GM12872 (cell line): Measurements from ENCODE around the gene AP2B1.

ENCODE experiments used
- TF ChIP-seq, protein P1 (sequence below): IDR thresholded peaks from 3 replicates; pipeline ENCODE4 v1.5.1; 2011; ENCODE audit warnings: low read depth, mild to moderate bottlenecking, low read length, moderate library complexity; ENCODE audit not compliant: insufficient read depth

The AP2B1 gene

GRCh38 chr17:35545150-35545549 is 42.0 kb upstream of the AP2B1 start:
- TF ChIP-seq, protein P1, sequence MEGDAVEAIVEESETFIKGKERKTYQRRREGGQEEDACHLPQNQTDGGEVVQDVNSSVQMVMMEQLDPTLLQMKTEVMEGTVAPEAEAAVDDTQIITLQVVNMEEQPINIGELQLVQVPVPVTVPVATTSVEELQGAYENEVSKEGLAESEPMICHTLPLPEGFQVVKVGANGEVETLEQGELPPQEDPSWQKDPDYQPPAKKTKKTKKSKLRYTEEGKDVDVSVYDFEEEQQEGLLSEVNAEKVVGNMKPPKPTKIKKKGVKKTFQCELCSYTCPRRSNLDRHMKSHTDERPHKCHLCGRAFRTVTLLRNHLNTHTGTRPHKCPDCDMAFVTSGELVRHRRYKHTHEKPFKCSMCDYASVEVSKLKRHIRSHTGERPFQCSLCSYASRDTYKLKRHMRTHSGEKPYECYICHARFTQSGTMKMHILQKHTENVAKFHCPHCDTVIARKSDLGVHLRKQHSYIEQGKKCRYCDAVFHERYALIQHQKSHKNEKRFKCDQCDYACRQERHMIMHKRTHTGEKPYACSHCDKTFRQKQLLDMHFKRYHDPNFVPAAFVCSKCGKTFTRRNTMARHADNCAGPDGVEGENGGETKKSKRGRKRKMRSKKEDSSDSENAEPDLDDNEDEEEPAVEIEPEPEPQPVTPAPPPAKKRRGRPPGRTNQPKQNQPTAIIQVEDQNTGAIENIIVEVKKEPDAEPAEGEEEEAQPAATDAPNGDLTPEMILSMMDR, result no peak

DNA sequence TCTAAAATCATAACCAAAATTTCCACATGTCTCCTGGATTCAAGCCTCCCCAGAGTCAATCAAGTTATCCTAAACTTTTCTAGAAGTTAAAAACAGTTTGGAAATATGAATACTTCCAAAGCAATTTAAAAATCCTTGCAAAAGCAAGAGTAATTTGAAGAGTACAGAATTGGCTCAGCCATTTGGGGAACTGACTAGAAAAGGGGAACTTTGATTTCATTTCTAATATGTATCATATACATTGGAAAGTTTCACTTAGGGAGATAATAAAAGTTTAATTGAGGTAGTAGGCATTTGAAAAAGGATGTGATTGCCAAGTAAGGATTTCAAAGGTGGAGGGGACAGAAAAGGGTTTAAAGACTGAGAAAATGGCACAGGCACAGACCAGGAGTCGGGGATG is 40.6 kb upstream of the AP2B1 start:
- TF ChIP-seq, protein P1, result no peak

DNA sequence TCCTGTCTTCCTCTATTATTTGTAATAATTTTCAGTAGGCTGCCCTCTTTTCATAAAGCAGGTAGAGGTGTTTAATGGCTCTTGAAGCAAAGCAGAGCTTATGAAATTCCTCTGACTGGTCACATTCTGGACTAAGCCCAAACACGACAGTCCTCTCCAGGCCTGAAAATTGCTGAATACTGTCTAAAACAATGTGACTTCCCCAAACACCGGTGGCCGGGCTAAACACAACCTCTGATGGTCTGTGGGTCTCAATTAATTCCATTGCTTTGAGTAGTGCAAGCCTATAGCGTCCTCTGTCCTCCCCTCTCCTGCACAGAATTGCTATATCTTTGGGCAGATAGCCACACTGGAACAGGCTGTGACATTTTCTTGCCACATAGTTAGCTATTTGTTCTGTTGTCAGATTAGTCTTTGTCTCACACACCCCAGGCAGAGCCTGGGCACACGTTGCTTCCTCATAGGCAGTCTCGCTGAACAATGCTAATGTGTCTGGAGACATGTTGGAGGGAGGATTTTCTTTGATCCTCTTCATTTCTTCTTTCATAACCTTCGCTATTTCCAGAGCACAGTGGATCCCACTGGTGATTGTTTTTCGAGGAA is 38.8 kb upstream of the AP2B1 start:
- TF ChIP-seq, protein P1, result no peak

DNA sequence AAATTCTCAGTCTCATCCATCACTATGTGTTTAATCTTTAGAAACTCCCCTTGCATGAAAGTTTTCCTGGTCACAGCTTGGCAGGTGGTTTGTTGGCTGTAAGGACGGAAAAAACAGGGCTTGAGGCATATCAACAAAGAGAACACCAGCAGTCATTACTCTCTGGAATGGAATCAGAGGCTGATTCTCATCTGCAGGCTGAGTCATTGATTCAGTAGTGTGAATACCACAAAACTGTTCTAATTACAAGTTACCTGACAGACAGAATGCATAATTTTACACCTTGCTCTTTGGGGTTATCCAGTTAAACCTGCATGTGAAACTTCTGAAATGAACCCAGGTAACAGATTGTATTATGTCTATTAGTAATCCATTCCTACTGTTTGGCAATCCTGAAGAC is 38.1 kb upstream of the AP2B1 start:
- TF ChIP-seq, protein P1, result no peak

DNA sequence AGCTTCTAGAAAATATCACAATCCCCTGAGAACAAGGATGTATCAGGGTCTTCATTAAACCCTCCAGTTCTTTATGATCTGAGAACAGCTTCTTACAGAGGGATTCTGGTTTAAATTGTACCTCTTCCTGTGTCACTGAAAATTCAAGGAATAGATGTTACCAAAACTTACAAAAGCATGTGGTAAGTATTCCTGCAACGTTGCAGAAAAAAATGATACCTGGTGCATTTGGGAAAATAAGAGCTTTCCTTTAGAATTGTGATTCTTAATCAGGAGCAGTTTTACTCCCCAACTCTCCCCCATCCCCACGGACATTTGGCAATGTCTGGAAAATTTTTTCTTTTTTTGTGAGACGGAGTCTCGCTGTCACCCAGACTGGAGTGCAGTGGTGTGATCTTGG is 33.8 kb upstream of the AP2B1 start:
- TF ChIP-seq, protein P1, result no peak

DNA sequence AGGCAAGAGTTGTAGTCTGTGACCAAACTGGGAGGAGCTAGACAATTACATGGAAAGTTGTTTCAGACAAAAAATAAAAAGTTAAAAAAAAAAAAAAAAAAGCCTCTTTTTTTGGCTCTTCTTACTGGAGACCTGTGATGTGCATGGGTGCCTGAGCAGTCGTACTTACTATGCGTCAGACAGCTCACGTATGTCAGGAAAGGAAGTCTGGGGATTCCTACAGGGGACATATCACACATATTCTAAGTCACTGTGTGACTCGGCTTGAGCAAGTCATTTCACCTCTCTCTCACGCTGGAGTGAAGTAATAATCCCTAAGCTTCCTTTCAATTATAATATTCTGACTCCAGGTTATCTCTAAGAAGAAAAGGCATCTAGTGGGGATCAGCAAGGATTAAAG is 32.5 kb upstream of the AP2B1 start:
- TF ChIP-seq, protein P1, result no peak

- TF ChIP-seq, protein P1, result 0 out of 3 replicates have a peak, but pooled peaks have one; percentile 30
Measured at GRCh38 chr17:35555691-35556090, 31.4 kb upstream of the AP2B1 start.
